Measurements from ENCODE around the gene C3orf18.

Gene C3orf18

GRCh38 chr3:50594253-50594785, 26.8 kb upstream of the C3orf18 start:
- TF ChIP-seq GATA2 (IDR thresholded peaks at IDR 0.05; ENCODE audit: low read depth, low read length) (peak; percentile 51; the same call in 1 of the 2 replicates), GATA3 (IDR thresholded peaks at IDR 0.05; ENCODE audit: low read depth, low read length) (no peak)

- no peak for TF ChIP-seq GATA3 (IDR thresholded peaks at IDR 0.05; ENCODE audit: low read depth, low read length)
- no peak for TF ChIP-seq GATA2 (IDR thresholded peaks at IDR 0.05; ENCODE audit: low read depth, low read length)
Observed at GRCh38 chr3:50592568-50592967, 25.0 kb upstream of the C3orf18 start.

- TF ChIP-seq GATA2 (IDR thresholded peaks at IDR 0.05; ENCODE audit: low read depth, low read length), result no peak
- no peak for TF ChIP-seq GATA3 (IDR thresholded peaks at IDR 0.05; ENCODE audit: low read depth, low read length)
Observed at GRCh38 chr3:50591196-50591741, 23.7 kb upstream of the C3orf18 start.

- TF ChIP-seq GATA2 (IDR thresholded peaks at IDR 0.05; ENCODE audit: low read depth, low read length) (no peak), GATA3 (IDR thresholded peaks at IDR 0.05; ENCODE audit: low read depth, low read length) (no peak)
Observed at GRCh38 chr3:50588759-50589433, 21.3 kb upstream of the C3orf18 start.

- TF ChIP-seq GATA2 (IDR thresholded peaks at IDR 0.05; ENCODE audit: low read depth, low read length) (no peak), GATA3 (IDR thresholded peaks at IDR 0.05; ENCODE audit: low read depth, low read length) (no peak)
Observed at GRCh38 chr3:50587806-50588758, 20.5 kb upstream of the C3orf18 start.

GRCh38 chr3:50587373-50587772, 19.8 kb upstream of the C3orf18 start:
- TF ChIP-seq GATA2 (IDR thresholded peaks at IDR 0.05; ENCODE audit: low read depth, low read length) (no peak), GATA3 (IDR thresholded peaks at IDR 0.05; ENCODE audit: low read depth, low read length) (no peak)

GRCh38 chr3:50586763-50587070, 19.2 kb upstream of the C3orf18 start:
- TF ChIP-seq GATA2 (IDR thresholded peaks at IDR 0.05; ENCODE audit: low read depth, low read length) (no peak), GATA3 (IDR thresholded peaks at IDR 0.05; ENCODE audit: low read depth, low read length) (no peak)

GRCh38 chr3:50585919-50586762, 18.6 kb upstream of the C3orf18 start:
- no peak for TF ChIP-seq GATA2 (IDR thresholded peaks at IDR 0.05; ENCODE audit: low read depth, low read length)
- no peak for TF ChIP-seq GATA3 (IDR thresholded peaks at IDR 0.05; ENCODE audit: low read depth, low read length)

- TF ChIP-seq GATA2 (IDR thresholded peaks at IDR 0.05; ENCODE audit: low read depth, low read length) (no peak), GATA3 (IDR thresholded peaks at IDR 0.05; ENCODE audit: low read depth, low read length) (no peak)
Observed at GRCh38 chr3:50584391-50584790, 16.8 kb upstream of the C3orf18 start.

- no peak for TF ChIP-seq GATA2 (IDR thresholded peaks at IDR 0.05; ENCODE audit: low read depth, low read length)
- TF ChIP-seq GATA3 (IDR thresholded peaks at IDR 0.05; ENCODE audit: low read depth, low read length), result no peak
Observed at GRCh38 chr3:50583897-50584296, 16.4 kb upstream of the C3orf18 start.

- TF ChIP-seq GATA3 (IDR thresholded peaks at IDR 0.05; ENCODE audit: low read depth, low read length) (no peak), GATA2 (IDR thresholded peaks at IDR 0.05; ENCODE audit: low read depth, low read length) (no peak)
Observed at GRCh38 chr3:50582083-50582482, 14.5 kb upstream of the C3orf18 start.

- TF ChIP-seq GATA3 (IDR thresholded peaks at IDR 0.05; ENCODE audit: low read depth, low read length) (no peak), GATA2 (IDR thresholded peaks at IDR 0.05; ENCODE audit: low read depth, low read length) (no peak)
Observed at GRCh38 chr3:50581459-50581842, 13.9 kb upstream of the C3orf18 start.

GRCh38 chr3:50580683-50581458, 13.3 kb upstream of the C3orf18 start:
- TF ChIP-seq GATA2 (IDR thresholded peaks at IDR 0.05; ENCODE audit: low read depth, low read length) (no peak), GATA3 (IDR thresholded peaks at IDR 0.05; ENCODE audit: low read depth, low read length) (no peak)
